ENCODE data around the gene WDR13. TPM values are rescaled to one million over a fixed set of nuclear protein-coding genes. Genes with fewer than 3 reads are reported as not detected.

The WDR13 gene
- total RNA-seq, 1 experiment from 2014 or later = 55.1 TPM

DNA sequence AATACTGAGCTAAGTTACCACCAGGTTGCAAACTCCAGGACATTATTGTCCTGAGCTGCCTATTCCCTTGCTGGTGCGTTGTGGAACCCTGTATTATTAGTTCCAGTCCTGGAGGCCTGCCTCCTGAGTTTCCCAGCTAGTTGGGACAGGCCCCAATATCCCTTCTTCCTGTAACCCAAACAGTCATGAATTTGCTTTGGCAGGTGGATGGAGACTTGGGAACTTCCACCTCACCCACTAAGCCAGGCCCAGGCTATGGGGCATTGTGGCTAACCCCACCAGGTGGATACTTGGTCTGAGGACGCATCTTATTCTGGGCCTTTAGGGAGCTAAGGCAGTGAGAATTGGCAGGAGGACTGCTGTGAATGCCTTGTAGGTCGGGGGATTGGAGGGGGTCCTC lies 18.0 kb upstream of the WDR13 start:
- Histone ChIP-seq H3K36me3 (replicated peaks; ENCODE audit: control insufficient read depth, insufficient read depth, low read length) (peaks cover 24% of the 10 kb centered on the region), H3K4me3 (ENCODE audit: insufficient read depth, low read depth, low read length) (no peak overlapping the region), H3K27me3 (ENCODE audit: control insufficient read depth, insufficient read depth, low read length) (no peaks in the 10 kb centered on the region)
- DNase-seq = peak; percentile 16

DNA sequence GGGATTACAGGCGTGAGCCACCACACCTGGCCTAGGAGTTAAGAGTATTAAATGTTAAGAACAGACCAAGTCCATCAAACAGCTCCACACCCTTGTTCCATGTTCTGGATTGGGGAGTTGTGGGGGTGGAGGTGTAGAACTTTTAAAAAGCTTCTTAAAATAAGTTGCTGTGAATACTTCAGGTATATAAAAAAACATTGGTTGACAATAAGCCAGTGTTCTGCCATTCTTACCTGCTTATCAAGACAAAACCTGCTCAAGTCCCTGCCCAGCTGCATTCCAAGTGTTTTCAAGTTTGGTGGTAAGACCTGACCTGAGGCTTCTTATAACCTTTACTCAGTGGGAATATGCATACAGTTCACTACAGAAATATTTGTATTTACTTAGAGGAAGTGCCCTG lies 16.6 kb upstream of the WDR13 start:
- peaks cover 19% of the 10 kb centered on the region for H3K36me3 ChIP-seq (replicated peaks; ENCODE audit: control insufficient read depth, insufficient read depth, low read length)
- no peak overlapping the region for H3K4me3 ChIP-seq (ENCODE audit: insufficient read depth, low read depth, low read length)
- no peak for DNase-seq
- H3K27me3 ChIP-seq (ENCODE audit: control insufficient read depth, insufficient read depth, low read length) = no peaks in the 10 kb centered on the region

DNA sequence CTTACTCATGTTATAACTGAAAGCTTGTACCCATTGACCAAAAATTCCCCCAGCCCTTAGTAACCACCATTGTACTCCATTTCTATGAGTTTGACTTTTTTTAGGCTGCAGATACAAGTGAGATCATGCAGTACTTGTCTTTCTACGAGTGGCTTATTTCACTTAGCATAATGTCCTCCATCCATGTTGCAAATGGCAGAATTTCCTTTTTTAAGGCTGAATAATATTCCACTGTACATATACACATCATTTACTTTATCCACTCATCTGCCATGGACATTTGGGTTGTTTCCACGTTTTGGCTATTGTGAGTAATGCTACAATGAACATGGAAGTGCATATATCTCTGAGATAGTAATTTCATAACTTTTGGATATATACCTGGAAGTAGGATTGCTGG lies 12.6 kb upstream of the WDR13 start:
- Histone ChIP-seq H3K27me3 (ENCODE audit: control insufficient read depth, insufficient read depth, low read length) (no peaks in the 10 kb centered on the region), H3K4me3 (ENCODE audit: insufficient read depth, low read depth, low read length) (no peak overlapping the region), H3K36me3 (replicated peaks; ENCODE audit: control insufficient read depth, insufficient read depth, low read length) (no peaks in the 10 kb centered on the region)
- DNase-seq = no peak

DNA sequence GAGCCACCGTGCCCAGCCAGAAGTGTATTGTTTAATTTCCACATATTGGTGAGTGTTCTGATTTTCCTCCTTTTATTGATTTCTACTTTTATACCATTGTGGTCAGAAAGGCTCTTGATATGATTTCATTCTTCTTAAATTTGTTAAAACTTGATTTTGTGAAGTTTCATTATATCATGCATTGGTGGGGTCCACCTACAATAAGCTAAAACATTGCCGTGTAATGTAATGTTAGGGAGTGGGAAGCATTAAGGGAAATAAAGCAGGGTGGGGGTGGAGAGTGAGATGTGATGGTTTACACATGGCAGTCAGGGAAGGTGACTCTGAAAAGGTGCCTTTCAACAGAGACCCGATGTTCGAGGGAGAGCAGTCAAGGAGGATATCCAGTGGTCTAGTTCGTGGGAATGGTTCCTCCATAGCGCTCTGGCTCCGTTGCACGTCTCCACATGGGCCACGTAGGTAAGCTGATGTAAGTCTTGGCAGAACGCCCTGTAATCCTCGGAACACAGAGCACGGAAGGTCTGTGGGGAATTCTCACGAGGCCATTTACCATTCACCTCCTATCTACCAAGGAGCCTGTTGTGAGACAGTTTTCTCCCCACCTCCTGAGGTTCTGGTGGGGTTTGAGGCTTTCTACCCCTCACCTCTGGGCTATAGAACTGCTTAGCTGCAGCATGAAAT lies 7.7 kb upstream of the WDR13 start:
- DNase-seq = no peak
- H3K36me3 ChIP-seq (replicated peaks; ENCODE audit: control insufficient read depth, insufficient read depth, low read length) = no peaks in the 10 kb centered on the region
- no peaks in the 10 kb centered on the region for H3K27me3 ChIP-seq (ENCODE audit: control insufficient read depth, insufficient read depth, low read length)
- H3K4me3 ChIP-seq (ENCODE audit: insufficient read depth, low read depth, low read length) = no peak overlapping the region

DNA sequence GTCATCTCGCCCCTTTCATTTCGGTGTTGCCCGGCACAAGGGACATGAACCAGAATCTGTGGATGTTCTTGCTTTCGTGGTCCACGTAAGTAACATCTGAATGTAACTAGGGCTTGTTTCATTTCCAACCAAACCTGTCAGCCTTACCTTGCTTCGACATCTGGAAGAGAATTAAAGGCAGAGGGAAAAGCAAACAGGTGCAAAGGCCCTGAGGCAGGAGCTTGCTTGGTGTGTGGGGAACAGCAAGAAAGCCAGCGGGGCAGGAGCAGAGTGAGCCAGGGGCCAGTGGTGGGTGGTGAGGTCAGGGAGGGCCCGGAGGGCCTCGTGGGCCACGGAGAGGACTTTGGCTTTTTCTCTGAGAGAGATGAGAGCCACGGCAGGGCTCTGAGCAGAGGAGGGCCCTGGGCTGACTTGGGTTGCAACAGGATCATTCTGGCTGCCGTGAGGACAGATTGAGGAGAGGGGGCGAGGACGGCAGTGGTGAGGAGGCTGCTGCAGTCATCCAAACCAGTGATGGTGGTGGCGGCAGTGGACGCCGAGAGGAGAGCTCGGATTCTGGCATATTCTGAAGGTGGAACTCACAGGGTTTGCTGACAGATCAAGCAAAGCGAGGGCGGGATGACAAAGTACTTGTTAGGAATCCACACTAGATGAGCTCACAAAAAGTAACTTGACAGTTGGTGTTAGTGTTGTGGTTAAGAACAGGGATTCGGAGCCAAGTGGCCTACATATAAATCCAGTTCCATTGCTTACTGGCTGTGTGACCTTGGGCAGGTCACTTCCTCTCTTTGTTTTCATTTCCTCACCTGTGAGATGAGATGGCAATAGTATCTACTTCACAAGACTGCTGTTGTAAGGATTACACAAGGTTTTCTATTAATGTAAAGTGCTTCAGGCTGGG lies 6.8 kb upstream of the WDR13 start:
- Histone ChIP-seq H3K27me3 (ENCODE audit: control insufficient read depth, insufficient read depth, low read length) (no peaks in the 10 kb centered on the region), H3K36me3 (replicated peaks; ENCODE audit: control insufficient read depth, insufficient read depth, low read length) (no peaks in the 10 kb centered on the region), H3K4me3 (ENCODE audit: insufficient read depth, low read depth, low read length) (no peak overlapping the region)
- no peak for DNase-seq

DNA sequence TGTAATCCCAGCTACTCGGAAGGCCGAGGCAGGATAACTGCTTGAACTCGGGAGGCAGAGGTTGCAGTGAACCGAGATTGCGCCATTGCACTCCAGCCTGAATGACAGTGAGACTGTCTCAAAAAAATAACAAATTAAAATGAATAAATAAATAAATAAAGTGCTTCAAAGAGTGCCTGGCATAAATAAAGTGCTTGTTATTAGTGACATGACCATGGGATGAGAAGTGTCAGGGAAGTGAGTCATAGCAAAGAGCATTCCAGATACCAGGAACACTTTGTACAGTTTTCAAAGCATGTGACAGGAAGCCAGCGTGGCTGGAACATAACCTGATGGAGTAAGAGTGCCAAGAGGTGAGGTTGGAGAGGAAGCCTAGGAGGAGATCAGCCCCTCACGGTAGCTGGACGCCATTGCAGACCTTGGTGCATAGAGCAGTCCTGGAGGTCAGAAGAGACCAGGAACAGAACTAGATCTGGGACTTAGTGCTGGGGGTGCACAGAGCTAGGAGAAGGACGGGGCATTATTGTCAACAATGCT lies 6.0 kb upstream of the WDR13 start:
- DNase-seq = no peak
- Histone ChIP-seq H3K4me3 (ENCODE audit: insufficient read depth, low read depth, low read length) (no peak overlapping the region), H3K36me3 (replicated peaks; ENCODE audit: control insufficient read depth, insufficient read depth, low read length) (no peaks in the 10 kb centered on the region)

DNA sequence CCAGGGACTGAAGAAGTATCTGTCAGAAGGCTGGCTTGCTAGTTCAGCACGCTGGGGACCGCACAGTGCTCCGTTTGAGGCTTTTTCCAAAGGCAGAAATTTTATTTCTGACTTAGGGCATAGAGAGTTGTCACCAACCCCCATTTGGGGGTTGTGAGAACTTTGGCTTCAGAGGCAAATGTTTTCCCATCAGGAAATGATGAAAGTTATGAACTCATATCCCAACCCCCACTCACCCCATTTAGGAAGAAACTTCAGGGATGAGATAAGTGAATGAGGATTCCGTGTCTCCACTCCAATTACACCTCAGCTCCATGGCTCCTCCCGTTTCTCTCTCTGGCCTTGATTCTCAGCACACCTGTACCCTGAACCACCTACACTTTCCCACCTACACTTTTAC lies 4.3 kb upstream of the WDR13 start:
- Histone ChIP-seq H3K36me3 (replicated peaks; ENCODE audit: control insufficient read depth, insufficient read depth, low read length) (no peaks in the 10 kb centered on the region), H3K27me3 (ENCODE audit: control insufficient read depth, insufficient read depth, low read length) (no peaks in the 10 kb centered on the region), H3K4me3 (ENCODE audit: insufficient read depth, low read depth, low read length) (no peak overlapping the region)
- no peak for DNase-seq

More for the DNA sequence above, 6.0 kb upstream of the WDR13 start:
- H3K27me3 ChIP-seq (ENCODE audit: control insufficient read depth, insufficient read depth, low read length) = no peaks in the 10 kb centered on the region

DNA sequence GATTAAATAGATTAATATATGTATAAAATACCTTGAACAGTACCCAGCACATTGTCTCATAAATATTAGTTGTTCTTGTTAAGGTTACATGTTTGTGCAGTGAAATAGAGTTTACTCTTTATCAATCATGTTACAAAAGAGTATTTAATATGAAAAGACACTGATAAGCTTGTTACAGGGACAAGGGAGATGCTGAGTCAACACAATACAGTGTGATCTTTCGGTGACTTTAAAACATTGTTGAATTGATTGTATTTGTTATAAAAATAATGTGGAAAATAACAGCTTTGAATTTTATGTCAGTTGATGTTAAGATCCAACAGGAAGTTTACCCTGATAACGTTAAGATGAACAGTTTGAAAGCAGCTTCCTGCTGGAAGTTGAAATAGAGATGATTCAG lies 1.4 kb upstream of the WDR13 start:
- Histone ChIP-seq H3K27me3 (ENCODE audit: control insufficient read depth, insufficient read depth, low read length) (no peaks in the 10 kb centered on the region), H3K36me3 (replicated peaks; ENCODE audit: control insufficient read depth, insufficient read depth, low read length) (no peaks in the 10 kb centered on the region; the same call in 1 of the 2 replicates), H3K4me3 (ENCODE audit: insufficient read depth, low read depth, low read length) (no peak overlapping the region)
- no peak for DNase-seq

DNA sequence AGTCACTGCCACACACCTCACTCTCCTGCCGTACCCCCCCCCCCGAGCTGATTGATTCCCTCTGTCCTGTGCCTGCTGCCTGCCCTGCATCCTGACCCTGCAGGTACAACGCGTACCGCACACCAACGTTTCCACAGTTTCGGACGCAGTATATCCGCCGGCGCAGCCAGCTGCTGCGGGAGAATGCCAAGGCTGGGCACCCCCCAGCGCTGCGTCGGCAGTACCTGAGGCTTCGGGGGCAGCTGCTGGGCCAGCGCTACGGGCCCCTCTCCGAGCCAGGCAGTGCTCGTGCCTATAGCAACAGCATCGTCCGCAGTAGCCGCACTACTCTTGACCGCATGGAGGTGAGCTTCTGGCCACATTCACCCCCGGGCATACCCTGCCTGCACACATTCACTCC lies 1.3 kb downstream of the WDR13 start:
- H3K27me3 ChIP-seq (ENCODE audit: control insufficient read depth, insufficient read depth, low read length) = no peaks in the 10 kb centered on the region
- DNase-seq = peak; percentile 56
- H3K4me3 ChIP-seq (ENCODE audit: insufficient read depth, low read depth, low read length) = no peak overlapping the region
- H3K36me3 ChIP-seq (replicated peaks; ENCODE audit: control insufficient read depth, insufficient read depth, low read length) = peaks cover 1% of the 10 kb centered on the region

DNA sequence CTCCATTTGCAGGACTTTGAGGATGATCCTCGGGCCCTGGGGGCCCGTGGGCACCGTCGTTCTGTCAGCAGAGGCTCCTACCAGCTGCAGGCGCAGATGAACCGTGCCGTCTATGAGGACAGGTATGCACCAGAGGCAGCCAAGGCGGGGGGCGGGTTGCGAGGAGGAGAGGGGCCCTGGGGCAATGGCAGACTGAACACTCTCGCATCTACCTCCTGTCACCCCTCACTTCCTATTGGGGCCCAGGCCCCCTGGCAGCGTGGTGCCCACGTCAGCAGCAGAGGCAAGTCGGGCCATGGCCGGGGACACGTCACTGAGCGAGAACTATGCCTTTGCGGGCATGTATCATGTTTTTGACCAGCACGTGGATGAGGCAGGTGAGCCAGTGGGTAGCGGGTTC lies 2.0 kb downstream of the WDR13 start:
- Histone ChIP-seq H3K4me3 (ENCODE audit: insufficient read depth, low read depth, low read length) (no peak overlapping the region), H3K36me3 (replicated peaks; ENCODE audit: control insufficient read depth, insufficient read depth, low read length) (peaks cover 1% of the 10 kb centered on the region), H3K27me3 (ENCODE audit: control insufficient read depth, insufficient read depth, low read length) (no peaks in the 10 kb centered on the region)
- no peak for DNase-seq

DNA sequence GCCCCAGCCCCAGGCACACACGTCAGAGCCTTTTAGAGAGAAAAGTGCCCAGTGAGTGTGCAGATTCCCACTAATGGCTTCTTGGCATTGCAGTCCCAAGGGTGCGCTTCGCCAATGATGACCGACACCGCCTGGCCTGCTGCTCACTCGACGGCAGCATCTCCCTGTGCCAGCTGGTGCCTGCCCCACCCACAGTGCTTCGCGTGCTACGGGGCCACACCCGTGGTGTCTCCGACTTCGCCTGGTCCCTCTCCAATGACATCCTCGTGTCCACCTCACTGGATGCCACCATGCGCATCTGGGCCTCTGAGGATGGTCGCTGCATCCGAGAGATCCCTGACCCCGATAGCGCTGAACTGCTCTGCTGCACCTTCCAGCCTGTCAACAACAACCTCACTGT lies 2.9 kb downstream of the WDR13 start:
- no peak overlapping the region for H3K4me3 ChIP-seq (ENCODE audit: insufficient read depth, low read depth, low read length)
- no peak for DNase-seq
- peaks cover 1% of the 10 kb centered on the region for H3K36me3 ChIP-seq (replicated peaks; ENCODE audit: control insufficient read depth, insufficient read depth, low read length)
- no peaks in the 10 kb centered on the region for H3K27me3 ChIP-seq (ENCODE audit: control insufficient read depth, insufficient read depth, low read length)

DNA sequence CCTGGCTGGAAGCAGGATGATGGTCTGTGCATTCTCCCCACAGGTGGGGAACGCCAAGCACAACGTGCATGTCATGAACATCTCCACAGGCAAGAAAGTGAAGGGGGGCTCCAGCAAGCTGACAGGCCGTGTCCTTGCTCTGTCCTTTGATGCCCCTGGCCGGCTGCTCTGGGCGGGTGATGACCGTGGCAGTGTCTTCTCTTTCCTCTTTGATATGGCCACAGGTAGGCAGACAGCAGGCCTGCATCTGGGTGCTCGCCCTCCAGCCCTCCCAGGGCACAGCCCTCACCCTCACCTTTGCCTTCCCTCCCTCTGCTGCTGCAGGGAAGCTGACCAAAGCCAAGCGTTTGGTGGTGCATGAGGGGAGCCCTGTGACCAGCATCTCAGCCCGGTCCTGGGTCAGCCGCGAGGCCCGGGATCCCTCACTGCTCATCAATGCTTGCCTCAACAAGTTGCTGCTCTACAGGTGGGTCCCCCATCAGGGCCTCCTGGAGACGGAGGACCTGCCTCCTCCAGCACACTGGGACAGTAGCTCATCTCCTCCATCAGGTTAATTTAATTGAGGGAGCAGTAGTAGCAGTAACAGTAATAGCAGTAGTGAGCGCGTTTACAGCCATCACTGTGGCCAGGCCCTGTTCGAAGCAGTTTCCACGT lies 4.6 kb downstream of the WDR13 start:
- DNase-seq = no peak
- Histone ChIP-seq H3K36me3 (replicated peaks; ENCODE audit: control insufficient read depth, insufficient read depth, low read length) (peaks cover 1% of the 10 kb centered on the region), H3K27me3 (ENCODE audit: control insufficient read depth, insufficient read depth, low read length) (no peaks in the 10 kb centered on the region), H3K4me3 (ENCODE audit: insufficient read depth, low read depth, low read length) (no peak overlapping the region)

DNA sequence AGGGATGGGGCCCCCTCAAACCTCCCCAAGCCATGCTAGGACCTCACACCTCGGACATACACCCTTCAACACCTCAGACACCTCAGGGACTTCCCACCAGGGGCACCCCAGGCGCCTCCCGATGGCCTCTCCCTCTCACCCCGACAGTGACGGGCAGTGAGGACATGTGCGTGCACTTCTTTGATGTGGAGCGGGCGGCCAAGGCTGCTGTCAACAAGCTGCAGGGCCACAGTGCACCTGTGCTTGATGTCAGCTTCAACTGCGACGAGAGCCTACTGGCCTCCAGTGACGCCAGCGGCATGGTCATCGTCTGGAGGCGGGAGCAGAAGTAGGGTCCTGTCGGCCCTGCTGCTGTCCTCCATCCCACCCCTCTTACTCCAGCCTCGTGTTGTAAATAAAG lies 7.4 kb downstream of the WDR13 start:
- peaks cover 1% of the 10 kb centered on the region for H3K36me3 ChIP-seq (replicated peaks; ENCODE audit: control insufficient read depth, insufficient read depth, low read length)
- no peak overlapping the region for H3K4me3 ChIP-seq (ENCODE audit: insufficient read depth, low read depth, low read length)
- no peak for DNase-seq
- no peaks in the 10 kb centered on the region for H3K27me3 ChIP-seq (ENCODE audit: control insufficient read depth, insufficient read depth, low read length)

DNA sequence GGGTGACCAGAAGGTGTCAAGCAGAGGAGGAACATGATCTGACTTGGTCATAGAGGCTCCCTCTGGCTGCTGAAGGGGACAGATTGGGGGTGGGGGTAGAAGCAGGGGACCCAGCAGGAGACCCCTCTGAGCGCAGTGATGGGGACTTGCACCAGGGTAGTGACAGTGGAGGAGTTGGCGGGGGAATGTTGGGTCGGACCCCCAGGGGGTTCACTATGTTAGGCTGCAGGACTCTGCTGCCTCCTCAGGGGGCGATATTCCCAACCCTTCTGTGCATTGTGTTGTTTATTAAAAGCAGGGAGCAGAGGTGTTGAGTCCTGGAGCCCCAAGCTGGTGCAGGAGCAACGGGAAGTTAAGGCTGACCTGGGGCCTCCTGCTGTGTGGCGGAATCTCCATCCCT lies 8.8 kb downstream of the WDR13 start:
- Histone ChIP-seq H3K36me3 (replicated peaks; ENCODE audit: control insufficient read depth, insufficient read depth, low read length) (peaks cover 1% of the 10 kb centered on the region; the same call in 1 of the 2 replicates), H3K4me3 (ENCODE audit: insufficient read depth, low read depth, low read length) (no peak overlapping the region), H3K27me3 (ENCODE audit: control insufficient read depth, insufficient read depth, low read length) (no peaks in the 10 kb centered on the region)
- peak; percentile 79 for DNase-seq
